NOMO-1 treated with DMSO at 0.1 percent for 48 hours (cell line): ENCODE measurements around the gene INO80.

Experiments used
- DNase-seq: peaks from one replicate; lab custom pipeline; 2025; ENCODE audit not compliant: unreplicated experiment; lab: John Stamatoyannopoulos, UW

INO80 gene

DNA sequence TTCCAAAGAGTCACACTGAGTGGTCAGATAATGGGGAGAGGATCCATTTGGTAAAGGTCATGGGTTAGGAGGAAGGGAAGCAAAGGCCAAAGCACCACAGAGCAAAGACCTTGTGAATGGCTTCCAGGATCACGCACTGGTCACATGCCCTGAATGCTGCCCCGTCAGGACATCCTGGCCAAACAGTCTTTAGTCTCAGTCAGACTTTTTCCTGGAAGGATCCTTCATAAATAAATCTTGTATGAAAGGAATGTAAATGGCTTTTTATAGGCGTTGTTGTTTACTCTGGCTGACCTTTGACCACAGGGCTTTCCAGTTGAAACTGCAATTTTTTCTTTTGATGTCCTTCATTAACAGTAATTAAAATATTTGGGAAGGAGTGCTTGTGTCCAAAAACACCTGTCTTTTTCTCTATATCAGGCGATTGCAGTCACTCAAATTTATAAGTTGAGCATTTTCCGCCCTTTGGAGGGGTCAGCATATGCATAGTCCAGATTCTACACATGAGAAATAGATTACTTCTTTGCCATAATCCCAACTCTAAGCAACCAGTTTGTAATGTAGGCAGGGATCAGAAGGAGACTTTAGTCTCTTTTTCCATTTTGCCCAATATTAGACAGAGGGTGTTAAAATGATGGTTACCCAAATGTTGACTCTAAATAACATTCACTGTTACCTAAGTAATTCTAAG, 114.4 kb downstream of the INO80 start:
- DNase-seq = no peak

GRCh38 chr15:40999190-40999589, 116.9 kb downstream of the INO80 start:
- DNase-seq = no peak

DNA sequence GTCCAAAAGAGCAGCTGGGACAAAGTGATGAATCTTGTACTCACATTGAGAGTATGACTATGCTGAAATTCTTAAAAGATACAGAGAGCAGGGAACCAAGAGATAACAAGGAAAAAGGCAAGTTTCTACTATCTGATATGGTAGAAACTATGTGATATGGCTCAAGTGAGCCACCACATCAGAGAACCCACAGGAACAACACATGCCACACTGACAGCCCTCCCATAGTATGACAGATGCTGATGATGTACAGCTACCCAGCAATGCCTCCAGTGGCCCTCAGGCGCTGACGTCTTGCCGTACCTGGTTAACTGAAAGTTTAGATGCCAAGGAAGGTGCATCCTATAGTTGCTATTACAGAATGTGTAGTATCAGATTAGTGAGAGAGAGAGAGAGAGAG, 120.4 kb downstream of the INO80 start:
- no peak for DNase-seq

GRCh38 chr15:40992825-40993224, 123.3 kb downstream of the INO80 start:
- no peak for DNase-seq

DNA sequence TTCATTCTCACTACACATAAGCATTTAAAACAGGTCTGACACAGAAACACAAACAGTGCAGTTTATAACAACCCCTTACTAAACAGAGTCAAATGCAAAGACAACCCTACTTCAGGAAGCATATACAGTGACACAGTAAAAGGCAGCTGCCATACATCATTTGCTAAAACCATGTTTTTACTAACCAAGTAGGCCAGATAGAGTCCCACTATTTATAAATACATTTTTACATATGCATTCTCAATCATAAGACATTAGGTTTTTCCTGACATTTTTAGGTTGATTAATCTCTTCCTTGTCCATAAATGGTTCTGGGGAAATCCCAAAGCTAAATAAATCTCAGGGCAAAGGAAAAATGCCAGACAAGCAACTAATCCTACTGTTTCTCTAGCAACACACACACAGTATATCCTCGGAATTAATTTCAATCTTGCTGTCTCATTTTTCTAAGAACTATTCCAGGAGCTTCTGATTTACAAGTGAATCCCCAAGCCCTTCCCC, 123.8 kb downstream of the INO80 start:
- DNase-seq = no peak

DNA sequence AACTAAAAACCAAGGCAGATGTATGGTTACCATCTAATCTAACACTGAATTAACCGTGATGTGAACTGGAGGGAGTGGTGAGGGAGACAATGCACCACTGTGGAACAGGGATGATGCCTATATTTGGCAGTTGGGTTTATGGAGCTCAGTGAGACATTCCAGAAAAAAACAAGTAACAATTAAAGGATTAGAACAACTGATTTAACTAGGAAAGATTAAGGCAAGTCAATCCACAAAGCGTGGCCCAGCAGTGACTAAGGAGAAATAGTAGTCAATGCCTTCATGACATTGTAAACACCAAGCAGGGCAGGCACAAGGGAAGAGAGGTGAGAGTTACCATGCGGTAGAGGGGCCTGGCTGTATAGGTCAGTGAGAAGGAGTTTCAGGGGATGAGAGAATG, 124.7 kb downstream of the INO80 start:
- DNase-seq = no peak

GRCh38 chr15:40990789-40991188, 125.3 kb downstream of the INO80 start:
- DNase-seq = no peak

DNA sequence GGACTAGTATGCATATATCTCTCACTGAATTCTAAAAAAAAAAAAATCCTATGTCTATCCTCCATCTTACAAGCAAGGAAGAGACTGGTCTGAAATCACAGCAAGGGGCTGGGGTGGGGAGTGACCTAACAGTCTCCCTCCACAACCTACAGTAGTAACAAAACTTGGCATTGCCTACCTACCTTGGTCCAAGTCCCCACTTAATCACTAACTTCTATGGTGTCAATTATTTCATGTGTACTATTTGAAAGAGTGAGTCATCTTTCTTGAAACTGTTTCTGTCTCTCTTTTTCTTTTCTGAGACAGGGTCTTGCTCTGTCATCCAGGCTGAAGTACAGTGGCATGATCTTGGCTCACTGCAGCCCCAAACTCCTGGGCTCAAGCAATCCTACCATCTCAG, 126.0 kb downstream of the INO80 start:
- no peak for DNase-seq

DNA sequence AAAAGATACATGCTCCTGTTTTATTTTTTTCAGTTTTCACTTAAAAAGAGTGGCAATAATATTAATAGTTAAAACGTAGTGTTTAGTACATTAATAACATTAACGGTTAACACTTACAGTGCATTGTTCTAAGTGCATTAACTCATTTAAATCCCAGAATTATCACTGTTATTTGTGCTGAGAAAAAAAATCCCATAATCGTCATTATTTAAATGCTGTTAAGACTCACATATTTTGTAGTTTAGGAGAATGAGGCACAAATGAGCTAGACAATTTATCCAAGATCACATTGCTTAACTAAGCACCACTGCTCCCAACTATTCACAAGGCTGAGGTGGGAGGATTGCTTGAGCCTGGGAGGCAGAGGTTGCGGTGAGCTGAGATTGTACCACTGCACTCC, 127.9 kb downstream of the INO80 start:
- DNase-seq = no peak

GRCh38 chr15:40986820-40987219, 129.3 kb downstream of the INO80 start:
- DNase-seq = no peak

DNA sequence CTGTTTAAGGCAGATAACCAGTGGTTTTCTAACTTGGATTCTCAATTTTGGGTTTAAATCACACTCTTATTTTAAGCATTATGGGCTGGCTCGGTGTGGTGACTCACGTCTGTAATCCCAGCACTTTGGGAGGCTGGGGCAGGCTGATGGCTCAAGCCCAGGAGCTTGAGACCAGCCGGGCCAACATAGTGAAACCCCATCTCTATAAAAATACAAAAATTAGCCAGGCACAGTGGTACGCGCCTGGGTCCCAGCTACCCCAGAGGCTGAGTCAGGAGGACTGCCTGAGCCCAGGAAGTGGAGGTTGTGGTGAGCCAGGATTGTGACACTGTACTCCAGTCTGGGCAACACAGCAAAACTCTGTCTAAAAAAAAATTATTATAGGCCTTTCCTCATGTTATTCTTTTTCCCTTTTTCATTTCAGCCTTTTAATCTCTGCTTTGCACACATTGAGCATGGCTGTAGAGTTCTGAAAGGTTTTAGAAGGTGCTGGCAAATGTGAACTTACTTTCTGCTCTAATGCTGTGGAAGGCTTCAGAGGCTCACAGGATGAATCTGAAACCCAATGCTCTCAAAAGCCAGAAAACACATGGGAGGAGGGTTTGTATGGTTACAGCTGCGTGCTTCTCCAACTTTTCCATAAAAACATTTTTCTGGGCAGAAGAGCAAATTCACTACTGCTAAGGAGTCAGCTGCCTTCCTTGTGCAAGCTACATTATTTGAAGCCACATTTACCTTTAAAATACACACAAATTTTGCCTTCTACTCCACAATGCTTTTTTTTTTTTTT, 130.3 kb downstream of the INO80 start:
- DNase-seq = no peak

GRCh38 chr15:40984964-40985363, 131.1 kb downstream of the INO80 start:
- no peak for DNase-seq

DNA sequence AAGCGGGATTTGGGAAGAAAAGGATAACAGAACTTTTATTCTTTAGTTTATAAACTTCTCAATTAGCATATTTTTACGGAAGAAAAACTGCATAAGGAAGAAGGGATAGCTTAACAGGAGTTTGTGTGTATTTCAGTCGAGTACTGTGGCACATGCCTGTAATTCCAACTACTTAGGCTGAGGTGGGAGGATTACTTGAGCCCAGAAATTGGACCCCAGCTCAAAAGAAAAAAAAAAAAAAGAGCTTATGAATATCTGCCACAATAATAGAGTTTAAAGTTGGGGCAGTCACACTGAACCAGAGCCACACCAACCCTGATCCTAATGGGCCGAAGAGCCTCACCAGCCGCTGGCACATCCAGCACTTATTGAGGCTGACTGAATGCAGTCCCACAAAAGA, 131.7 kb downstream of the INO80 start:
- DNase-seq = no peak

DNA sequence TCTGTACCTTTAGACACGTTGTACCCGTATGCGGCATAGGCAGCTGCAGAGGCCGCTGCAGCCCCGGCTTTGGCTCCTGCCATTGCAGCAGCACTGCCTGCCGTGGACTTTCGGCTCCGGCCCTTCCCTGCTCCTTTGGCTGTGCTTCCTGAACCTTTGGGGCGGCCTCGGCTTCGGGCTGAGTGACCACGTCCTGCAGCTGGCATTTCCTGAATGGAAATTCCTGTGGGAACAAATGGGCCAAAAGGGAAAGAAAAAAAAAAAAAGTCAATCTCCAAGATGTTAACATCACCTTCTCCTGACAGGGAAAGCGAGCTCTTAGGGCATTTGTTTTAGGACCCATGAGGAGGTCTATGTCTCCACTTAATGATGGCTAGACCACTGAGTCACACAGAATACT, 133.2 kb downstream of the INO80 start:
- DNase-seq = no peak

- no peak for DNase-seq
These were observed 134.9 kb downstream of the INO80 start for GRCh38 chr15:40981186-40981585.

DNA sequence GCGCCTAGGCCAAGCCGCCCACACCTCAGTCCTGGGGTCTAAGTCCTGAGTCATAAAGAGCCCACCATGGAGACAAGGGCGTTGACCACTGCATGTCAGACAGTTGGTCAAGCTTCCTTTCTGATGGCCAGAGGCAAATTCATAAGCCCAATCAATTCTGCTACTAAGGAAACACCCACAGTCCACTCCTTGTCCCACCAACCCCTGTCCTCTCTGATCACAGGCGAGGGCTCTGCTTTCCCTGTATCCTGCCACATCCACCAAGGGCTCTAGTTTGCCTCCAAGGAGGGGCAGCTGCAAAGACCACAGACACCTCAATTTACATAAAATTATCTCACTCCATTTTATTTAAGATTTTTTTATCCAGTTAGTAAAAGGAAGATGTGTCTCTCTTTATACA, 137.5 kb downstream of the INO80 start:
- DNase-seq = no peak

DNA sequence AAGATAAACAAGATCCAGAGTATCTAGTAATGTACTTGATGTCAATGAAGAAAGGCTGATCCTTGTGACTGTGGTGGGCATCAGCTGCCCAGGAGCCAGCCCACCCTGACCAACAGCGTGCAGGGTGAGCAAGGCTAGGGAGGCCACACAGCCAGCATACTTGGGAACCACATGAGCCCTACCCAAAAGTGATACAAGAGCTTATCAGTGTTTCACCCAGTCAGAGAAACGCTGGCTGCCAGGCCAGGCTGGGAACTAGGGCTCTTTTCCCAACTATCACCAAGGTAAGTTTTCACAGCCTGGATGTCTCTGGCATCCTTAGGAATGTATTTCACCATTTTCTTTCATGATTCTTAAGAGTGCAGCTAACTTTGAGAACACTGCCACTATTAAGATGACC, 137.9 kb downstream of the INO80 start:
- DNase-seq = no peak

DNA sequence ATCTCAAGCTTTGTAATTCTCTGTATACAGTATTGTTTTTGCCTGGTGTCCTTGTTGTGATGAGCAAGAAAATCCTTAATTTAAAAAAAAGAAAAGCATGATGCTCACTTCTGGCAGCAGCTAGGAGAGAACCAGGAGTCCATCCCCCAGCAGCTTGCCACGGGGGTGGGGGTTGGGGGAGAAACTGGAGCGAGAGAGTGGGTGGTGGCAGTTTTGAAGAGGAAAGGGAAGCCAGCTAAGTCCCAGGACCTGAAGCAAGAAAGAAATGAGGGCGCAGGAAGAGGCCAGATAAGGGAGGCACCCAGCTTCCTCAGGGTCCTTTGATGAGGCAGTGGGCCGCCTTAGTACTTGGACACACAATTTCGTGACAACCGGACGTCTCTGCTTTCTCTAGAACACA, 139.3 kb downstream of the INO80 start:
- no peak for DNase-seq

DNA sequence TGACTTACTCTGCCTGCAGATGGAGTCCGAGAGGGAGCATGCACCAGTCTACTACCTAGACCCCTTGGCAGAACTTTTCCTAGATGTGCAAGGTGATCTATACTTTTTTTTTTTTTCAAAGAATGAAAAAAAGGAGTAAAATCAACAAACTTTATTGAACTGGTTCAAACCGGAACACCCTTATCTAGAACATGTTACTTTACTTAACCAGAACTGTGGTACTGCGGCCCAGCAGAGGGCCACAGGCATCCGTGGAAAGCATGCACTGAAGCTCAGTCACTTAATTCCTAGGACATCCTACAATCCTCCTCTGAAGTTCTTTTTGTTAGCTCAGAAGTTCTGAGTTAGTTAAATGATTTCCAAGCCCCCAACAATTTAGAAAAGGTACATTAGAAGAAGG, 141.2 kb downstream of the INO80 start:
- no peak for DNase-seq

DNA sequence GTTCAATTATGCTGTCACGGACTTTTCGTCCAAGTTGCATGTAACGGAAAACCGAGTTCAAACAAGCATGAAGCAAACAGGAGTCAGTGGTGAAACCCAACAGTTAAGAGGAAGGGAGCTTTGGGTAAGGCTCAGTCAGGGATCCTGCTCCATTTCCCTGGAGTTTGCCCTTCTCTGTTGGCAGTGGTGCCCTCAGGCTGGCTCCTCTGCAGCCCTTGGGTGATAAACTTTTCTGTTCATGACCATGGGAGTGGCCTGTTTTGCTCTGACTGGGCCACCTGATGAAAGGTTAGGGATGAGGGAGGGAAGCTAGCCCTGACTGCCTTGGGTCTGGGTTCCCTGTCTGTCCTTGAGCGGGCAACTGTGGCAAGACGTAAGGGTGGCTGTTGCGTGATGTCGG, 146.7 kb downstream of the INO80 start:
- DNase-seq = no peak

DNA sequence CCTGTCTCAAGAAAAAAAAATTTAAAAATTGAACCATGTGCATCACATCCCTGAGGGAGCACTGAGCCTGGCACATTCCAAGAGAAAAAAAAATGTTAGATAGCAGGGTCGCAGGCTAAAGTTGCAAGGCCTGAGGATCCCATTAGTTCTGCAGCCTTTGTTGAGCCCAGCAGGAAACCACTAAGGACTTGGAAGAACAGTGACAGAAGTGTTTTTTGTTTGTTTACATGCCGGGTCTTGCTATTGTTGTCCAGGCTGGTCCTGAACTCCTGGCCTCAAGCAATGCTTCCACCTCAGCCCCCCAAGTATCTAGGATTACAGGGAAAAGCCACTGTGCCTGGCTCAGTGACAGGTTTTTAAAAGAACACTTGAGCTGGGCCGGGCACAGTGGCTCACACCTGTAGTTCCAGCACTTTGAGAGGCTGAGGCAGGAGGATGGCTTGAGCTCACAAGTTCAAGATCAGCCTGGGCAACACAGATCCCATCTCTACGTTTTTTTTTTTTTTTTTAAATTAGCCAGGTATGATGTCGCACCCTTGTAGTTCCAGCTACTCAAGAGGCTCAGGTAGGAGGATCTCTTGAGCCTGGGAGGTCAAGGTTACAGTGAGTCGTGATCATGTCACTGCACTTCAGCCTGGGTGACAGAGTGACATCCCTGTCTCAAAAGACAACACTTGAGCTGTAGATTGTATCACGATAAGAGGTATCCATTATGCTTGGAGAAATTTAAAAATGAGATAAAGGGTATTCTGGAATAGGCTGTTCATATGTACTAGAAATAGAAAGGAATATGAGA, 147.6 kb downstream of the INO80 start:
- no peak for DNase-seq

- DNase-seq = no peak
These were observed 151.4 kb downstream of the INO80 start for GRCh38 chr15:40964634-40965033.
